GM21737 (cell line): ENCODE results near the gene THEM5.

Experiments used
- ATAC-seq: cut with Tn5 transposase; IDR thresholded peaks from one replicate; pipeline ENCODE4 v1.9.1; 2021; ENCODE audit warnings: mild to moderate bottlenecking, moderate library complexity; ENCODE audit not compliant: unreplicated experiment

The THEM5 gene

DNA sequence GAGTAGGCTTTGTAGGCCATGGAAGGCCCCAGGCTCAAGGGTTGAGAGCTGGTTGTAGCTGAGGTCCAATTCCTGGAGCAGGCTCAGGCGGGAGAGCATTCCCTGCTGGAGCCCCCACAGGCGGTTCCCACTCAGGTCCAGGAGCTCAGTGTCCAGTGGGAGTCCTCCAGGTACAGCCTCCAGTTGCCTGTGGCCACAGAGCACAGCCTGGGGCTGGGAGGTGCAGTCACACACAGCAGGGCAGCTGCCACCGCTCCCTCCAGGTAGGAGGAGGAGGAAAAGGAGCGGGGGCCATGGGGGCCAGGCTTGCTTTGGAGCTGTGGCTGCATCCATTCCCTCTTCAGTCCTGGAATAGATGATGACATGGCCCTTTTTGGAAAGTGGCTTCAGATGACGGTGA lies 51.1 kb downstream of the THEM5 start:
- no peak for ATAC-seq

DNA sequence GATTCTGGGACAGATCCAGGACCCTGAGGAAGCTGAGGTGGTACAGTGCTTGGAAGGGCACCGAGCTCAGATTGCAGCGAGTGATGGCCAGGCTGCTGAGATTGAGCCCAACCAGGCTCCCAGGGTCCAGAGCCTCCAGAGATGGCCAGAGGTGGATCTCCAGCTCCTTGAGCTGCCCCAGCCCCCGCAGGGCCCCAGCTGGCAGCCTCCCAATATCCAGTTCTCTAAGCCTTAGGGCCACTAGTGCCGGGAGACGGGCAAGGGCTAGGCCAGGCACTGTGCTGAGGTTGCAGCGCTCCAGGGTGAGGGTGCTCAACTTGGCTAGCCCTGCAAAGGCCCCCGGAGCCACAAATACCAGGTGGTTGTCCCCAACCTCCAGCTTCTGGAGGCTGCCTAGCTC lies 51.7 kb downstream of the THEM5 start:
- ATAC-seq, result no peak

DNA sequence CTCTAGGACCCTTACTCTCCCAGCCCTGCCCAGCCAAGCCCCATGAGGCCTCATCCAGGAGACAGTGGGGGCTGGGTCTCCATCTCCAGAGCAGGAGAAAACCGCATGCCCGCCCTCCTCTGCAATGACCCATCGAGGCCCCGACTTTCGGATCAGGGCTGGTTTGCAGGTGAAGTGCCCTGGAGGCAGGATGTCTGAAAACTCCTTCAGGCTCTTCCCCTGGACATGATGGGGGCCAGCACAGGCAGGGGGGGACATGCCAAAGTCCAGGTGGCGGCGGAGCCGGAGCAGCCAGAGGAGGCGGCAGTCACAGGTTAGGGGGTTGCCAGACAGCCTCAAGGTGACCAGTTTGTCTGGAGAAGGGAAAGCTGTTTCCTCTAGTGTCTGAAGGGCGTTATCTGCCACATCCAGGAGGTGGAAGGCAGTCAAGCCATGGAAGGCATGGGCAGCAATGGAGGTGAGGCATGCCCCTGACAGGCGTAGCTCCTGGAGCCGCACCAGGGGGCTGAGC lies 52.1 kb downstream of the THEM5 start:
- ATAC-seq, result no peak

- no peak for ATAC-seq
Measured at GRCh38 chr1:151800830-151801229, 52.7 kb downstream of the THEM5 start.

- ATAC-seq, result no peak
Measured at GRCh38 chr1:151799179-151800022, 54.1 kb downstream of the THEM5 start.

GRCh38 chr1:151798571-151798970 lies 54.9 kb downstream of the THEM5 start:
- ATAC-seq, result no peak
